Esophagus muscularis mucosa (tissue), 4 donors: ENCODE data around the gene NDEL1.

ENCODE experiments used
- CTCF ChIP-seq, 3 experiments: fragments of 200-600 bp in 2 of 3; fragments of 450-650 bp in 1 of 3; sonication (generic) in 2 of 3; IDR thresholded peaks; one replicate each; pipeline ENCODE4 v1.5.1; 2017 to 2019; ENCODE audit warnings: antibody characterized with exemption in 3 of 3, mild to moderate bottlenecking in 2 of 3, moderate library complexity in 1 of 3
- EP300 ChIP-seq: sonication (generic); formaldehyde crosslinking; IDR thresholded peaks from one replicate; pipeline ENCODE4 v1.6.1; 2017; ENCODE audit warnings: antibody characterized with exemption
- POLR2A ChIP-seq: fragments of 450-650 bp; IDR thresholded peaks from one replicate; pipeline ENCODE4 v1.6.1; 2017; ENCODE audit warnings: antibody characterized with exemption, moderate library complexity, mild to moderate bottlenecking, low read depth
- POLR2AphosphoS5 ChIP-seq, 2 donors: sonication (generic); formaldehyde crosslinking; IDR thresholded peaks; one replicate each; pipeline ENCODE4 v1.6.1; 2017; ENCODE audit warnings: antibody characterized with exemption in 2 of 2

- TF ChIP-seq CTCF (IDR thresholded peaks at IDR 0.05) (no peak), EP300 (no peak), POLR2A (no peak), POLR2AphosphoS5 (IDR thresholded peaks at IDR 0.05) (no peak)
Observed at GRCh38 chr17:8485491-8485890, 49.8 kb downstream of the NDEL1 start.
